Activated CD4-positive, alpha-beta T cell treated with anti-CD3 and anti-CD28 coated beads, Interleukin-10, Interleukin-2, amounts not matched to agents 100 ng/mL and 50 ng/mL, durations not matched to agents 16 hours and 8 hours (primary cell): Measurements from ENCODE around the gene ZBTB7C.

Experiments
- DNase-seq: peaks from one replicate; pipeline ENCODE4 v3.0.0-alpha.2; 2020

Gene ZBTB7C

DNA sequence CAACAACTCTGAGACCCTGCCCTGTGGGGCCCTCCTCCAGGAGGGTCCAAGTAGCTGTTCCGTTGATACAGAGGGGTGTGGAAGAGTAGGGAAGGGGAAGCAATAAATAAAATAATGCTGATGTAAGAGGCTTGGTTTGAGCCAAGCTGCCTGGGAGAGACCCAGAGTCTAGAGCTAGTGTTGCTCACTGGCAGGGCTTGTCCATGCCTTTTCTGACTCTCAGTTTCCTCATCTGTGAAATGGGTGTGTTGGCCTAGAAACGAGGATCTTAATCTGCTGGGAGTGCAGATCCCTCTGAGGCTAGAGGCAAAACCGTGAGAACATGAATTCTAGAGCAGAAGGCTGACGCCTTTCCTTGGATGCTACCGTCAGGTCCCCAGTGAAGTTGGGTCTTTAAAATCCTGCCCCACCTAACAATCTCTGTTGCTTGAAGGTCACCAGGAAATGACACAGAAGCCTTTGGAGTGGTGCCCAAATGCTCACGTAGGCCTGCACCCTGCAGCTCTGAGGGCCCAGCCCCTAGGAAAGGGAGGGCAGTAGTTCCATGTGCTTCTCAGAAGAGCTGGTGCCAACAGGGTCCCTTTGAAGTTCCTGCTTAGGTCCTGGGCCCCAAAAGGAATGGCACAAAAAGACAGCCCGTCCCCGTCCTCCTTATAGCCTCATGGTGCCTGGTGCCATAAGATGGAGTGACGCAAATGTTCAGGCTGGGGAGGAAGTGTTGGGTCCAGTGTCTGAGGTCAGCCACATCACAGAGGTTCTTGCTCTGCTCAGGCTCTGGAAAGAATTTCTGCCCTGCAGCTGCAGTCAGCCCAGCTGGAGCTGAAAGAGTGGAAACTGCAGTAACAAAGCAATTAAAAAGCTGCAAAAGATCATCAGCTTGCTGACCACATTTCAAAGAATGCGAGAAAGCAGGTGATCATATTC is 405.5 kb downstream of the ZBTB7C start:
- DNase-seq = no peak

DNA sequence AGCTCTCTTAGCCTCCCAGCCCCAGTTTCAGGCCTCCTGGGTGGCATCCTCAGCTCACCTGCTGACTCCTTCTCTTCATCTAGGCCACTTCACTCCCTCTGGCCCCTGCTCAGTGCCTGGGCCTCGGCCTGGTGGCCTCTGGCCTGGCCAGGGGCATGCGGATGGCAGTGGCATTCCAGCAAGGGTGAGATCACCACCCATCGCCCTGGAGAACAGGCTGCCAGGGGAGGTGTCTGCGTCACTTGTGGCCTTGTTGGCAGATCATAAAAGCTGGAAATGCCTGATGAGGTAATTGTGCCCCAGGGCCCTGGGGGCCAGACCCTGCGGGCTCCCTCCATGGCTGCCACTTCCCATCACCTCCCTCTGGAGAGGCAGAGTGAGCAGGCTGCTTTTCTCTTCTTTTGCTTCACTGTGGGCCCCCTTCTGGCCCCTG is 406.2 kb downstream of the ZBTB7C start:
- DNase-seq = no peak

DNA sequence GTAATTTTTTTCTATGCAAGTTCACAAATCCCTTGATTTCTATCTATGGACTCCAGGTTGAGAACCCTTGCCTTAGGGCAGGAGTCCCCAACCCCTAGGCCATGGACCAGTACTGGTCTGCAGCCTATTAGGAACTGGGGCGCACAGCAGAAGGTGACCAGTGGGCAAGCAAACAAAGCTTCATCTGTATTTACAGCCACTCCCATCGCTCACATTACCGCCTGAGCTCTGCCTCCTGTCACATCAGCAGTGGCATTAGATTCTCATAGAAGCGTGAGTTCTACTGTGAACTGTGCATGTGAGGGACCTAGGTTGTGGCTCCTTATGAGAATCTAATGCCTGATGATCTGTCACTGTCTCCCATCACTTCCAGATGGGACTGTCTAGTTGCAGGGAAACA is 408.5 kb downstream of the ZBTB7C start:
- DNase-seq = no peak

DNA sequence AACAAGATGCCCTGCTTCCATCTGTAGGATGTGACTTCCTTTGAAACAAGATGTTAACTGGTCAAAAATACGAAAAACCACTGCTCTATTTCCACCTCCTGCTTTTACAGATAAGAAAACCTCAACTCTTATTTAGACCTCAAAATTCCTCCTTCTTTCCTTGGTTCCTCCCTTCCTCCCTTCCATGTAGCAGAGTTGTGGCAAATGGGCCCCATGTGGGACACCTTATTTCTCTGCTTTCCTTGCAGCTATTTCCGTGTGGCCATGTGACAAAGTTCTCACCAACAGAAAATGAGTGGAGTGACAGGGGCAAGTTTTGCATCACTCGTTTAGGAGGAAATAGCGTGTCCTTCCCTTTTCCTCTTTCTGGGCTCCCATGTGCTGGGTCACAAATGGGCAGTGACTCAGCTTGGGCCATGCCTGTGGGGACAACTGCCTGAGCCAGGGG is 409.4 kb downstream of the ZBTB7C start:
- DNase-seq = no peak

DNA sequence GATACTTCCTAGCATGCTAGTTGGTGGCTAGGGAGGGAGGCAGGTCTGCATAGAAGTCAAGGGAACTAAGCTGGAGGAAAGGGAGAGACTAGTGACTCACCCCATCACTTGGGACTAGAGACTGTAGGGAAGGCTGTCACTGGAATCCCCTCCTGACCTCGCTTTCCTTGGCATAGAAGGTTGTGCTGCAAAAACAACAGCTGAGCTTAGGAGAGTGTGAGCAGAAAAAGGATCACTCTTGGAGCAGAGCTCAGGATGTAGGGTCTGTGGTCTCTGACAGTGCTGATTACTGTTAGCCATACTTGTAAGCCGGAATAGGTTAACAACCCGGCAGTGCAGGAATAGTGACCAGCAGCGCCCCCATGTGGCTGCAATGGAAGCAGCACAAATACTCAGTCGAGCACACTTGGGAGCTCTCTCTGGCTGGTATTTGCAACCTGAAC is 411.8 kb downstream of the ZBTB7C start:
- DNase-seq = peak; percentile 22

DNA sequence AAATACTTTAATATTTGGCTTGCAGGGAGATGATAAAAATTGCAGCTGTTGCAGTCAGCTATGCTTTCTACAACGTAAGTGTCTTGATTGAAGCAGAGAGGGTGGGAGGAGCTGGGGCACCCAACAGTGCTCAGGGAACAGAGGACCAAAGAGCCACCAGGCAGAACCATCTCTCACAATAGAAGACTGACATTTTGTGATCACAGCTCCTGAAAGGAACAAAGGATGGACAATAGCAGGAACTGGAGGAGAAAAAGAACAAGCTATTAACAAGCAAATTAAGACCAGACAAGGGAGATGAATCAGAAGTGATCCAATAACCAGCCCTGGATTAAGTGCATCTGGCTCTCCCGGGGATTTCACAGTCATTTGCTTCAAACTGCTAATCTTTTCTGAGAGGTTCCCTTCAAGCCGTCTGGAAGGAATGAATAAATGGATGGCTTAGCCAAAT is 413.1 kb downstream of the ZBTB7C start:
- no peak for DNase-seq

DNA sequence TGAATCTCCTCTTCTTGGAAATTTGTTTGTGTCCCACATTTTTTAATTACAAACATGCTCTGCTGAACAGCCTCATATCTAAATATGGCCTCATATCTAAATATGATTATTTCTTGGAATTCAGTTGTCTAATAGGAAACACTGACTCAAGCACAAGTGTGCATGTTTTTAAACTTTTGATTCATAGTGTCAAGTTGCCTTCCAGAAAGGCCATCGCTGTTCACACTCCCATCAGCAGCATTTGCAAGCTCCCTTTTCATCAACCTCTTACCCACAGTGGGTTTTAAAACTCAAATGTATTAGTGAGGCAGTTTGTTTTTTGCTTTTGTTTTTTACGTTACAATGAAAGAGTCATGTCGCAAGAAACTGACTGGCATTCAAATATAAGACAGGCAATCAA is 413.5 kb downstream of the ZBTB7C start:
- DNase-seq = no peak

DNA sequence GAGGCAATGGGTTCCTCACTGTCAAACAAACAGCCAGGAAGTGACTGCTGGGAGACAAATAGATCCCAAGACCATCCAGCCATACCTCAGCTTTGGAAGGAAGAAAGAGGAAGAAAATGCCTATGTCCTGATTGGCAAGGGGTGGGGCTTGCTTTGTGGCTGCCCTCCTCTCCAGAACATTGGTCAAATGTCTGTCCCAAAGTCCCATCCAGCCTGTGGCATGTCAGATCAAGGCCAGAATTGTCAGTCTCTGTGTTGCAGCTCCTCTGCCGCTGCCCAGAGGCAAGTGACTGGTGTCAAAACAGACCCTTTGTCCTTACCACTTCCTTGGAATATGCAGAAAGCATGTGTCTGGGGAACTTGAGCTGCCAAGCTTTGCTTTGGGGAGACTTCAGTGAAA is 415.8 kb downstream of the ZBTB7C start:
- DNase-seq = no peak

DNA sequence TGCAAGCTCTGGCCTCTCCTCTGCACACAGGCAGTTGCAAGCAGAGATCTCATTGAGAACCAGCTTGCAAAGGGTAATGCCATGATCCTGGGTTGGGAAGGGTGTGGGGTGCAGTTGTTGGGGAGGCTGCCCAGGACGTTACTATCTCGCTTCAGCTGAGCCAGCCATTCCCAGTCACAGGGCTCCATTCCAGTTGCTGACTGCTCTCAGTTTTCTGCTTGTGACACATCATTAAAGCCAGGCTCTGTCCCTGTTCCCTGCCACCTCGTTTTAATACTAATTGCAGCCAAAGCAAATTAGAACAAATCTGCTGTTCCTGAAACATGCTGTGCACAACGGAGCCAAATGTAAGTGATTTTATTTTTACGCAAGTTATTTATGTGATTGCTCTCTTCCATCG is 416.2 kb downstream of the ZBTB7C start:
- DNase-seq = no peak

DNA sequence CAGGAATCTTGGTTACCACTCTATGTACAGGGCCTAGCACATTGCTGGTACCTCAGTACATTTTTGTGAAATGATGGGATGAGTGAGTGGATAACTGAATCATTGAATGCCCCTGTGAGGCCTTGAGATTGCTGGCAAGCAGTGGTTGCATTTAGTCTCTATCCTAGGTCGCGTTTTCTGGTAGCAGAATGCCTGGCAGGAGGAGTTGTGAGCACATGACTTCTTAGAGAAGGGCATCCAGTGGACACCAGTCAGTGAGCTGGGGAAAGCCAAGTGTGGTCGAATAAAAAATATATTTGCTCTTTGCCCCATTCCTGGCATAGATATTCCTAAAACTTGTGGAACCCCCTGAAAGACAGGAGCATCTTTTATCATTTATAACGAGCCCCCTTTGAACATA is 416.9 kb downstream of the ZBTB7C start:
- no peak for DNase-seq

DNA sequence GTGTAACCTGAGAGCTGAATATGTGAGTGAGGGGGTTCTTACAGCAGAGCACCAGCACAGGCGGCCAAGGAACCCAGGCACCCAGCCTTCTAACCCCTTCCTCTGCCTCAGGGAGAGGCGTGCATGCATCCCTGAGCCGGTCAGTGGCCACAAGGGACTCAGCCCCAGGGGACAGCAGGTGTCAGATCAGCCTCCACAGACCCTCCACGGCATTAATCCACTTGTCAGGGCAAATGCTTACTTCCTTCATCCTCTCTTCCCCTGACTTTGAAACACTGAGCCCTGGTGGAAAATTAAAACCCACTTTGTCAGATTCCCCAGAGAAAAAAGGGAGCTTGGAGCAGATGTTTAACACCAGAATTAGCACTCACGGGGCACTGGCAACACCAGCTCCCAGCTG is 418.2 kb downstream of the ZBTB7C start:
- no peak for DNase-seq

DNA sequence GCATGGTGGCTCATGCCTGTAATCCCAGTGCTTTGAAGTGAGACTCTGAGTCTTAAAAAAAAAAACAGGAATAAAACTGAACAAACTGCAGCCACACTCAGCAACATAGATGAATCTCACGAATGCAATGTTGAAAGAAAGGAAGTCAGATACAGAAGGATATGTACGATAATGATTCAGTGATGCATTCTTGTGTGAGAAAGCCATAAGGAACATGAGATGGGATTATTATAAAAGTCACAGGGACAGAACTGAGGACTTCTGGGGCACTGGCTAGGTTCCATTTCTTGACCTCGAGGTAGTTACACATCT is 421.8 kb downstream of the ZBTB7C start:
- DNase-seq = no peak

DNA sequence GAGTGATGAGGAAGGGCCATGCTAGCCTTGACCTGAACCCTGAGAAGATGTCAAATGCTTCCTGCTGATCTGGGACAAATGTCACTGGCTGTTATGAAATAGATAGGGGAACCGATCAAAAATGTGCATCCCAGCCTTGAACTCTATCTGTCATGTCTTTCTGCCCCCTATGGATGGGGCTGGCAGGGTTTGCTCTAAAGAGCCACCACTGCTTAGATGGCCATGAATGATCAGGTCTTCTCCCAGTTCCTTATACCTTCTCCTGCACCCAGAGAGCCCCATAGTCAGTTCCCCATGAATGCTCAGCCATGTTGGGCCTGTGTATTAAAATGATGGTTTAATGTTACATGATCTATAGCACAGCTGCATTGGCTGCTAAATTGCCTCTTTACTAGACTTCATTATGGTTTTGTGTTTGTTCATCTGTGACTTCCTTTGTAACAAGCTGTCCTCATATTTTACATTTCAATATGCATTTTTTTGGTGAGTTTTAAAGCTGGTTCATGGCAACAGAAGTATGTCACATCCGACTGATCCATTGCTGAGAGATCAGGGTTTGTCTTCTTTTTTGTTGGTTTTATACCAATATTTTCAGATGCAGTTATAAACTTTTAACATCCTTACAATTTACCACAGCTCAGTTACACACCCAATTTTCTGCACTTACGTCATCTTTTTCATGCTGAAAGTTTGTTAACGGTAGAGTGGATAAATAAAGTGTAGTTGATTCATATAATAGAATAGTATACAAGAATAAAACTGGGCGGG is 422.4 kb downstream of the ZBTB7C start:
- DNase-seq = no peak

DNA sequence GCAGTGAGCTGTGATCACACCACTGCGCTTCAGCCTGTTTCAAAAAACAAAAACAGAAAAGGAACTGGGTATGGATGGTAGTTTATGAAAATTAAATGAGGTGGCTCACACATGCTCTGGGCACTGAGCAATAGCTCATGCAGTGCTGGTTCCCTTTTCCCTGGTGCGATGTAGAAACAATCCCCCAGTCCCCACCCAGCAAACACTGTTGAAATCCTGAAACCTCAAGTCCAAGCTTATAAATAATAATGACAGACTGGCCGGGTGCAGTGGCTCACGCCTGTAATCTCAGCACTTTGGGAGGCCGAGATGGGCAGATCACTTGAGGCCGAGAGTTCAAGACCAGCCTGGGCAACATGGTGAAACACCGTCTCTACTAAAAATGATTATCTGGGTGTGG is 423.3 kb downstream of the ZBTB7C start:
- DNase-seq = no peak

DNA sequence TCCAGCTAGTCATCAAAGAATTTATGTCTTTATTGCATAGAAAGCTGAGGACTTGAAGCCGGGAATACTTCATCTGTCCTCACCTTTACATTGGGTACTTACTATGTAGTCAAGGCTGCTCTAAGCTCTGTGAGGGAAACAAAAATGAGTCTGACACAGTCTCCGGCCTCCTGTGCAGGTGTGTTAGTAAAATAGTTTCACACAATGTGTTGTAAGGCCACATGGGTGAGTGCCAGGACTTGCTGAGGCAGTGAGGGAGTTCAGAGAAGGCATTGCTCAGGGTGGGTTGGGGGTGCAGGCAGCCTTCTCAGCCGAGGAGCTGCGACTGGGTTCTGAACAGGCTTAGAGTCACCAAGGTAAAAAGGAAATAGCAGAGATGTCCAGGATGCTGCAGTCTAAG is 424.2 kb downstream of the ZBTB7C start:
- DNase-seq = no peak

DNA sequence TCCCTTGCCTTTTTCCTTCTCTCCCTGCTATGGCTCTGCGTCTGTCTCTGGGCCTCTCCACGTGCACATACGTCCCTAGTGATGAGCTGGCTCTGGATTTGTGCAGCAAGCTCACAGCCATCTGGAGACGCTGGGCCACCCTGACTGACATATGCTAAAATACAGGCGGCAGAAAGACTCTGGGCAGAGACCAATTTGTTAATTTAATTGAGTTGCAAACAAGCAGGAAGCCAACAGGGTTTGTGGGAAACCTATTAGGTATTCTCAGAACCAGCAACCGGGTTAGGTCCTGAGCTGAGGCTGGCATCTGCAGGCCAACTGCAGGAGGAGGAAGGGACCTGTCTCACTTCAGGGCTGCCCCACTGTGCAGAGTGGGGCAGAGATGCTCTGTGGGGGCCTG is 425.2 kb downstream of the ZBTB7C start:
- DNase-seq = no peak

DNA sequence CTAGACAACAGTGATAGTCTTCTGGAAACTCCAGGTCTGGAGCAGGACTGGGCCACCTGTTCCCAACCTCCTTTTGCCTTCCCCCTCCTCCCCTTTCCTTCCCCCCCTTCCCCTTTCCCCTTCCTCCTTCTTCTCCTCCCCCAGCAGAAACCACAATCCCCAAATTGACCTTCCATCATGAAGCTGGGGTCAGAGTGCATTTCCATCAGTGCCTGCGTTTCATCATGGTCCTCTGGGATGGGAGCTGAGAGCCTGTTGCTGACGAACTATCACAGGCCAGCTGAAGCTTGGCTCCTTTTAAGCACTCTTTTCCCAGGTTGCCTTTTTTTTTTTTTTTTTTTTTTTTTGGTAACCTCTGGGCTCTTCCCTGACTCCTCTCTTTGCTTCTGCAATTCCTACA is 426.1 kb downstream of the ZBTB7C start:
- DNase-seq = no peak

DNA sequence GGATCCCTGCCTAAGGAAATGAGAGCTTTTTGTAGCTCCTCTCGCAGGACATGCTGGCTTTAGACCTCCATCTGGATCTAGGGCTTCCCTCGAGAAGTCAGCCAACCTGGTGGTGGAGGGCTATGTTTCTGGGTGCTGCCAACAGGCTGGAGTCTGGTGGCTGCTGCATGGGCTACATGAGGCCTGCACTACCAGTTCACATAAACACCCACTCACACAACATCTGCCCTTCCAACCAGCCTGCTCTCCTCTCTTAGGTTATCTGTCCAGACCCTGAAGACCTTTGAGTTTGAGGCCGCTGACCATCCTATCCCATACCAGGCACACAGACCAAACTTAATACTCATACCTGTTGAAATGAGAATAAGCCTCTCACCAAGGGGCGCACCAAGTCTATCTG is 427.4 kb downstream of the ZBTB7C start:
- no peak for DNase-seq

DNA sequence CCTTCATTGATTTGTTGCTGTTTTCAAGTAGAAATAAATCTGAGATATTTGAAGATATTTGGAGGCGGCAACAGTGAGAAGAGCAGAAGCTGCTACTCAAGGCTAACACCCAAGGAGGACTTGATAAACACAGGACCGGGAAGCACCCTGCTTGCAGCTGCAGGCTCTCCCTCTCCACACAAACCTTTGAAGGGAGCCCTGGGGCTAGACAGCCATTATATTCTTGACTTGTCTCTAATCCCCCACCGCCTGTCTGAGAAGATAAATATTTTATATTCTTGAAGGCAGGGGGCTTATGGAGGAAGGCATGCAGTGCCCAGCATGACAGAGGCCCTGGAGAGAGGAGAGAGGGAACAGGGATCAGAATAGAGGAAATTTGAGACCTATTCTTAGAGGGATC is 427.9 kb downstream of the ZBTB7C start:
- no peak for DNase-seq

DNA sequence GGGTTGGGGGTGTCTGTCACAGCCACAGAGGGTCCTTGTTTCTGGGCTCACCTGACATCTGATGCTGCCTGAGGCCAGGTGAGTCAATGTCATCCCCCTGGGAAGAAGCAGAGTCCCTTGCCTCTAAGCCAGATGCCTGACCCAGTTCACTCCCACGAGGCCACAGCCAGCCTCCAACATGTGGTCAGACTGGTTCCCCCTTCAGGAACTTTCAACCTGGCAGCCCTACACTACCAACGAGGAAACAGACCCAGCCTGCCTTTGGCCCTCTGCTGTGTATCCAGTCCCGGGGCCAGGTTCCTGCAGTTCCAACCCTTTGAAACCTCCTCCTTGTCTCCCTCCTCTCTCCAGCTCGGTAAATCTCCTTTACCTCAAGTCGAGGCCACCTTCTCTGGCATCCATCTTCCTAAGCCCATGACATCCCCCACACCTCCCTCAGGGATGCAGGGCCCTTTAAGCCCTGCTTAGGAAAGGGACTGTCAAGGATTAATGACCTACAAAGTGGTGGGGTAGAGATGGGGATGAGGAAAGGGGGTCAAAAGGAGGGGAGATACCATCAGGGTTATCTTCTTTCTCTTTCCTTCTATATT is 429.5 kb downstream of the ZBTB7C start:
- no peak for DNase-seq

DNA sequence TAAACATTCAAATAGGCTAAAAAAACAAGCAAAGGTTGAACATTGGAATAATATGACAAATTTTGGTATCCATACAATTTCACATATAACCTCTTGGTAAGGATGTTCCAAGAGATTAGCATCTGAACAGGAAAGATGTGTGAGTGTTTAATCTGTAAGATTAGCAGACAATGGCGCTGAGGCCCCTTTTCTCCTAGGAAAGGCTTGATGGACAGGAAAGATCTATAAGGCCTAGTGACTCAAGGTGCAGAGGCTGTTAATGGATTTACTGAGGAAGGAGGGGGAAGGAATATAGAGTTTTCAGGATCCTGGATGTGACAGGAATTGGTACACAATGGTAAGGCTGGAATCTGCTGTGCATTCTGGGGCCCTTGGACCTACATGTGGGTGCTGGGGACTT is 430.6 kb downstream of the ZBTB7C start:
- DNase-seq = no peak

DNA sequence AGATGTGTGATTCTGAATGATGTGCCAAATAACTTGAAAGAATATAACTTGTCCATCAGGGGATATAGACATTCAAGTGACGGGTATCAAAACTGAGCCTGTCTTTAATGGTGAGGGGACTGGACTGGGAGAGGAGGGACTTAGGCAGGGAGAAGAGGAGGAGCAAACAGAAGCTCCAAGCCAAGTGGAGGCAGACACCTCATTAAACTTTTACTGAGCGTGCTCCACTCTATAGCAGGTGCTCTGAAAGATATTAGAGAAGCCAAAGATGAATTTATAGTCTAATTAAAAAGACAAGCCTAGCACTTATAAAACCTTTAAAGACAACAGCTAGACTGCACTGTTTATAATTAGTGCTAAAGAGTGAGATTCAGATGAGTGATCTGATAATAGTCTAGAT is 431.0 kb downstream of the ZBTB7C start:
- no peak for DNase-seq
